Measurements from ENCODE around the gene FAM3D. TPM values are rescaled to one million over a fixed set of nuclear protein-coding genes. Genes with fewer than 3 reads are reported as not detected.

FAM3D gene
- polyA plus RNA-seq, 1 experiment: not detected

- CTCF ChIA-PET: interaction anchor here (1.3 kb wide), 1 partner anchor 19 kb away, joined by 13 read pairs; no protein-coding TSS in a partner anchor
- no peak overlapping the region for H3K4me3 ChIP-seq (ENCODE audit: low read depth, low read length)
- peaks cover 4% of the 10 kb centered on the region for H3K27me3 ChIP-seq (ENCODE audit: control insufficient read depth, insufficient read depth, low read length)
- POLR2A ChIA-PET: no interaction called here
- no peaks in the 10 kb centered on the region for H3K36me3 ChIP-seq (ENCODE audit: control insufficient read depth, insufficient read depth, low read length)
- no peak for DNase-seq (ENCODE audit: low read depth)
- TF ChIP-seq, protein P1, sequence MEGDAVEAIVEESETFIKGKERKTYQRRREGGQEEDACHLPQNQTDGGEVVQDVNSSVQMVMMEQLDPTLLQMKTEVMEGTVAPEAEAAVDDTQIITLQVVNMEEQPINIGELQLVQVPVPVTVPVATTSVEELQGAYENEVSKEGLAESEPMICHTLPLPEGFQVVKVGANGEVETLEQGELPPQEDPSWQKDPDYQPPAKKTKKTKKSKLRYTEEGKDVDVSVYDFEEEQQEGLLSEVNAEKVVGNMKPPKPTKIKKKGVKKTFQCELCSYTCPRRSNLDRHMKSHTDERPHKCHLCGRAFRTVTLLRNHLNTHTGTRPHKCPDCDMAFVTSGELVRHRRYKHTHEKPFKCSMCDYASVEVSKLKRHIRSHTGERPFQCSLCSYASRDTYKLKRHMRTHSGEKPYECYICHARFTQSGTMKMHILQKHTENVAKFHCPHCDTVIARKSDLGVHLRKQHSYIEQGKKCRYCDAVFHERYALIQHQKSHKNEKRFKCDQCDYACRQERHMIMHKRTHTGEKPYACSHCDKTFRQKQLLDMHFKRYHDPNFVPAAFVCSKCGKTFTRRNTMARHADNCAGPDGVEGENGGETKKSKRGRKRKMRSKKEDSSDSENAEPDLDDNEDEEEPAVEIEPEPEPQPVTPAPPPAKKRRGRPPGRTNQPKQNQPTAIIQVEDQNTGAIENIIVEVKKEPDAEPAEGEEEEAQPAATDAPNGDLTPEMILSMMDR (IDR thresholded peaks at IDR 0.05; ENCODE audit: insufficient read depth, low read depth, low read length): peak; percentile 50
Measured at GRCh38 chr3:58659051-58659675, 7.4 kb downstream of the FAM3D start.

- H3K4me3 ChIP-seq (ENCODE audit: low read depth, low read length): no peak overlapping the region
- no peak for DNase-seq (ENCODE audit: low read depth)
- H3K27me3 ChIP-seq (ENCODE audit: control insufficient read depth, insufficient read depth, low read length): peaks cover 4% of the 10 kb centered on the region
- ChIA-PET POLR2A (no interaction called here), CTCF (interaction anchor here (1.3 kb wide), 1 partner anchor 18 kb away, joined by 13 read pairs; no protein-coding TSS in a partner anchor)
- no peaks in the 10 kb centered on the region for H3K36me3 ChIP-seq (ENCODE audit: control insufficient read depth, insufficient read depth, low read length)
- TF ChIP-seq, protein P1 (IDR thresholded peaks at IDR 0.05; ENCODE audit: insufficient read depth, low read depth, low read length): no peak
Measured at GRCh38 chr3:58658508-58658907, 8.1 kb downstream of the FAM3D start.

GRCh38 chr3:58657571-58658141, 8.9 kb downstream of the FAM3D start:
- Histone ChIP-seq H3K4me3 (ENCODE audit: low read depth, low read length) (no peak overlapping the region), H3K27me3 (ENCODE audit: control insufficient read depth, insufficient read depth, low read length) (peaks cover 4% of the 10 kb centered on the region), H3K36me3 (ENCODE audit: control insufficient read depth, insufficient read depth, low read length) (no peaks in the 10 kb centered on the region)
- CTCF ChIA-PET: no interaction called here
- POLR2A ChIA-PET: no interaction called here
- no peak for DNase-seq (ENCODE audit: low read depth)
- TF ChIP-seq, protein P1 (IDR thresholded peaks at IDR 0.05; ENCODE audit: insufficient read depth, low read depth, low read length): no peak

GRCh38 chr3:58657036-58657520, 9.5 kb downstream of the FAM3D start:
- TF ChIP-seq, protein P1 (IDR thresholded peaks at IDR 0.05; ENCODE audit: insufficient read depth, low read depth, low read length): no peak
- H3K36me3 ChIP-seq (ENCODE audit: control insufficient read depth, insufficient read depth, low read length): no peaks in the 10 kb centered on the region
- ChIA-PET CTCF (no interaction called here), POLR2A (no interaction called here)
- H3K27me3 ChIP-seq (ENCODE audit: control insufficient read depth, insufficient read depth, low read length): peaks cover 4% of the 10 kb centered on the region
- H3K4me3 ChIP-seq (ENCODE audit: low read depth, low read length): no peak overlapping the region
- DNase-seq (ENCODE audit: low read depth): no peak

DNA sequence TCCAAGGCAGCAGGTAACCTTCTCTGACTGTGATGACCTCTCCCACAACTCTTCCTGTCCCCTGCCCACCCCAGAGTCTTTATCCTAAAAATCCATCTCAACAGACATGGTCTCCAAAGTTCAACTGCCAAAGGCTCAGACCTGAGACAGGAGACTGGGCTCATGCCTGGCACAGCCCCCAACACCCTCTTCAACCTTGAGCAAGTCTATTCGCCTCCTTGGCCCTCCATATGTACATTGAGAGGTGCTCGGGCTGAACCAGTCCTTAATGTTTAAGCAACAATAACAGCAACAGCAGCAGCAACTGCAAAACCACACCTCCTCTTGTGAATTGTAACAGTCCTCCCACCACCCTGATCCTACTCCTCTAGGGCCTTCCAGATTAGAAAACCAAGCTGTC, 9.9 kb downstream of the FAM3D start:
- no peak for DNase-seq (ENCODE audit: low read depth)
- H3K36me3 ChIP-seq (ENCODE audit: control insufficient read depth, insufficient read depth, low read length): no peaks in the 10 kb centered on the region
- peaks cover 4% of the 10 kb centered on the region for H3K27me3 ChIP-seq (ENCODE audit: control insufficient read depth, insufficient read depth, low read length)
- POLR2A ChIA-PET: no interaction called here
- TF ChIP-seq, protein P1 (IDR thresholded peaks at IDR 0.05; ENCODE audit: insufficient read depth, low read depth, low read length): no peak
- CTCF ChIA-PET: no interaction called here
- no peak overlapping the region for H3K4me3 ChIP-seq (ENCODE audit: low read depth, low read length)

All from BJ (cell line).